HepG2 (cell line): ENCODE results near the gene MCOLN1. TPM values are rescaled to one million over a fixed set of nuclear protein-coding genes. Genes with fewer than 3 reads are reported as not detected.

Experiments
- ELF1 ChIP-seq: sonication (generic); formaldehyde crosslinking; IDR thresholded peaks from 2 replicates; pipeline ENCODE4 v1.4.0; 2020; ENCODE audit warnings: missing genetic modification reagents
- KDM6A ChIP-seq: IDR thresholded peaks from 2 replicates; pipeline ENCODE4 v1.6.1; 2016; ENCODE audit warnings: low read depth
- MEIS2 ChIP-seq: sonication (generic); formaldehyde crosslinking; IDR thresholded peaks from 2 replicates; pipeline ENCODE4 v1.9.0; 2021; ENCODE audit warnings: mild to moderate bottlenecking, missing genetic modification reagents
- NCOA2 ChIP-seq: sonication (generic); formaldehyde crosslinking; IDR thresholded peaks from 2 replicates; pipeline ENCODE4 v1.8.0; 2022; ENCODE audit warnings: inconsistent platforms
- REST ChIP-seq, 2 experiments: IDR thresholded peaks; 2 replicates each; pipeline ENCODE4 v1.6.1; 2011 to 2012; ENCODE audit warnings: low read length in 2 of 2, borderline replicate concordance in 1 of 2, low read depth in 1 of 2, mild to moderate bottlenecking in 1 of 2, moderate library complexity in 1 of 2
- ZBTB37 ChIP-seq: sonication (generic); formaldehyde crosslinking; IDR thresholded peaks from 2 replicates; pipeline ENCODE4 v1.4.0; 2020; ENCODE audit warnings: mild to moderate bottlenecking, missing genetic modification reagents
- ZFX ChIP-seq: sonication (generic); formaldehyde crosslinking; IDR thresholded peaks from 2 replicates; pipeline ENCODE4 v1.4.0; 2020; ENCODE audit warnings: mild to moderate bottlenecking, low read depth, missing genetic modification reagents, moderate library complexity
- ZNF296 ChIP-seq: sonication (generic); formaldehyde crosslinking; conservative IDR thresholded peaks from 2 replicates; pipeline ENCODE4 v1.5.0; 2020; ENCODE audit warnings: mild to moderate bottlenecking, missing genetic modification reagents
- ZNF343 ChIP-seq: sonication (generic); formaldehyde crosslinking; IDR thresholded peaks from 2 replicates; pipeline ENCODE4 v1.4.0; 2020; ENCODE audit warnings: mild to moderate bottlenecking, missing genetic modification reagents
- ZNF383 ChIP-seq: sonication (generic); formaldehyde crosslinking; IDR thresholded peaks from 2 replicates; pipeline ENCODE4 v1.4.0; 2020; ENCODE audit warnings: missing genetic modification reagents, mild to moderate bottlenecking, borderline replicate concordance
- ZNF563 ChIP-seq: sonication (generic); formaldehyde crosslinking; IDR thresholded peaks from 2 replicates; pipeline ENCODE4 v1.8.0; 2022; ENCODE audit warnings: mild to moderate bottlenecking, moderate library complexity, missing genetic modification reagents
- ZNF704 ChIP-seq: sonication (generic); formaldehyde crosslinking; IDR thresholded peaks from 2 replicates; pipeline ENCODE4 v1.8.1; 2023; ENCODE audit warnings: mild to moderate bottlenecking, inconsistent platforms, moderate library complexity, missing genetic modification reagents, borderline replicate concordance
- ZSCAN29 ChIP-seq: sonication (generic); formaldehyde crosslinking; conservative IDR thresholded peaks from 2 replicates; pipeline ENCODE4 v1.4.0; 2020; ENCODE audit warnings: mild to moderate bottlenecking, missing genetic modification reagents
- polyA plus RNA-seq, 8 experiments: library from polyadenylated mRNA; depleted of rRNA in 3 of 8; stranded (reverse) in 7 of 8; unstranded in 1 of 8; fragments of >200 nt; fragmentation: Illumina TruSeq in 4 of 8; extraction: Trizol in 4 of 8; gene quantifications; 2 replicates each; pipeline versions ENCODE4 v1.2.1 to v1.2.3, GENCODE V29; 2011 to 2016; ENCODE audit warnings: low read depth in 4 of 8, missing spikeins in 1 of 8, mixed read lengths in 1 of 8; ENCODE audit not compliant: insufficient read depth in 1 of 8
- total RNA-seq, 5 experiments: library from RNA; depleted of rRNA; stranded (reverse); fragments of >200 nt; fragmentation: Illumina TruSeq; extraction: Trizol; gene quantifications; 2 replicates each; pipeline ENCODE4 v1.2.3, GENCODE V29; 2016; ENCODE audit warnings: low read depth in 1 of 5
- TF ChIP-seq, protein P1 (sequence below): sonication (generic); formaldehyde crosslinking; IDR thresholded peaks from 2 replicates; pipeline ENCODE4 v1.4.0; 2020; ENCODE audit warnings: missing genetic modification reagents
- TF ChIP-seq, protein P2 (sequence below): sonication (generic); formaldehyde crosslinking; IDR thresholded peaks from 2 replicates; pipeline ENCODE4 v1.5.1; 2020; ENCODE audit warnings: mild to moderate bottlenecking, moderate library complexity, missing genetic modification reagents

MCOLN1 gene
- total and polyA plus RNA-seq, 2 of the 13 experiments (the other 11 are each of a cell fraction or from before 2014, with no cell fraction given), result 3.4 to 15.7 TPM

DNA sequence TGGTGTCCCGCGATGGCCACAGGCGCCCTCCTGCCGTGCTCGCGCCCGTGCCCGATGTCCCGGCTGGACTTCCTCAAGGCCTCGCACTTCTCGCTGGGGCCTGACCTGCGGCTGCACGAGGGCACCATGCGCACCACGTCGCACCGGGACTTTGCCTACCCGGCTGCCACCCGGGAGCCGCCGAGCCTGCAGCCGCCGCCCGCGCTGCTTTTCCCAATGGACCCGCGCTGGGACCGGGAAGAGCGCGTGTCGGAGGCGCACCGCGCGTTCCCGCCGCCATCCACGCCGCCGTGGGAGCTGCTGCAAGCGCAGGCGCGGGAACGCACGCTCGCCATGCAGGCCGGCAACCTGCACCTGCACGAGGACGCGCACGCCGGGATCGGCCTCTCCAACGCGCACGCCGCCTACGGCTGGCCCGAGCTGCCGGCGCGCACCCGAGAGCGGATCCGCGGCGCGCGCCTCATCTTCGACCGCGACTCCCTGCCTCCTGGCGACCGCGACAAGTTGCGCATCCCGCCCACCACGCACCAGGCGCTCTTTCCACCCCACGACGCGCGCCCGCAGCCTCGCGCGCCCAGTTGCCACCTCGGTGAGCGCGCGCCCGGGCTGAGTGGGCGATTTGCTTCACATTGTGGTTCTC is 21.5 kb upstream of the MCOLN1 start (continued):
- TF ChIP-seq, protein P1, sequence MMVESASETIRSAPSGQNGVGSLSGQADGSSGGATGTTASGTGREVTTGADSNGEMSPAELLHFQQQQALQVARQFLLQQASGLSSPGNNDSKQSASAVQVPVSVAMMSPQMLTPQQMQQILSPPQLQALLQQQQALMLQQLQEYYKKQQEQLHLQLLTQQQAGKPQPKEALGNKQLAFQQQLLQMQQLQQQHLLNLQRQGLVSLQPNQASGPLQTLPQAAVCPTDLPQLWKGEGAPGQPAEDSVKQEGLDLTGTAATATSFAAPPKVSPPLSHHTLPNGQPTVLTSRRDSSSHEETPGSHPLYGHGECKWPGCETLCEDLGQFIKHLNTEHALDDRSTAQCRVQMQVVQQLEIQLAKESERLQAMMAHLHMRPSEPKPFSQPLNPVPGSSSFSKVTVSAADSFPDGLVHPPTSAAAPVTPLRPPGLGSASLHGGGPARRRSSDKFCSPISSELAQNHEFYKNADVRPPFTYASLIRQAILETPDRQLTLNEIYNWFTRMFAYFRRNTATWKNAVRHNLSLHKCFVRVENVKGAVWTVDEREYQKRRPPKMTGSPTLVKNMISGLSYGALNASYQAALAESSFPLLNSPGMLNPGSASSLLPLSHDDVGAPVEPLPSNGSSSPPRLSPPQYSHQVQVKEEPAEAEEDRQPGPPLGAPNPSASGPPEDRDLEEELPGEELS, result no peak
- TF ChIP-seq ZNF704 (CRISPR knock-in tag), result 0 out of 2 replicates have a peak, but pooled peaks have one; percentile 74
- TF ChIP-seq ZNF383 (CRISPR knock-in tag), result no peak
- TF ChIP-seq, protein P2, sequence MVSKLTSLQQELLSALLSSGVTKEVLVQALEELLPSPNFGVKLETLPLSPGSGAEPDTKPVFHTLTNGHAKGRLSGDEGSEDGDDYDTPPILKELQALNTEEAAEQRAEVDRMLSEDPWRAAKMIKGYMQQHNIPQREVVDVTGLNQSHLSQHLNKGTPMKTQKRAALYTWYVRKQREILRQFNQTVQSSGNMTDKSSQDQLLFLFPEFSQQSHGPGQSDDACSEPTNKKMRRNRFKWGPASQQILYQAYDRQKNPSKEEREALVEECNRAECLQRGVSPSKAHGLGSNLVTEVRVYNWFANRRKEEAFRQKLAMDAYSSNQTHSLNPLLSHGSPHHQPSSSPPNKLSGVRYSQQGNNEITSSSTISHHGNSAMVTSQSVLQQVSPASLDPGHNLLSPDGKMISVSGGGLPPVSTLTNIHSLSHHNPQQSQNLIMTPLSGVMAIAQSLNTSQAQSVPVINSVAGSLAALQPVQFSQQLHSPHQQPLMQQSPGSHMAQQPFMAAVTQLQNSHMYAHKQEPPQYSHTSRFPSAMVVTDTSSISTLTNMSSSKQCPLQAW (CRISPR knock-in tag), result no peak
- TF ChIP-seq ZNF296, result no peak
- TF ChIP-seq REST (IDR thresholded peaks at IDR 0.05; ENCODE audit: borderline replicate concordance in 1 of 2, low read depth in 1 of 2, low read length in 2 of 2), result no peak
- TF ChIP-seq ELF1 (CRISPR knock-in tag), result no peak
- TF ChIP-seq NCOA2 (CRISPR knock-in tag), result no peak
- peak; percentile 52; the same call in 1 of the 2 replicates for TF ChIP-seq ZNF343
- no peak for TF ChIP-seq ZBTB37 (CRISPR knock-in tag)
- no peak for TF ChIP-seq MEIS2
- TF ChIP-seq ZNF563 (CRISPR knock-in tag), result peak; percentile 83
- TF ChIP-seq KDM6A, result no peak
- TF ChIP-seq ZFX (CRISPR knock-in tag), result peak; percentile 67
- TF ChIP-seq ZSCAN29 (CRISPR knock-in tag), result no peak
